HG03565 (cell line): ENCODE measurements around the gene CCDC81.
"Not testable (repeated sequence)": the region's sequence is repeated elsewhere in the genome, so short reads cannot be mapped to it uniquely, and the experiment has no call there.

Experiments
- ATAC-seq: cut with Tn5 transposase; IDR thresholded peaks from one replicate; pipeline ENCODE4 v1.9.1; 2021; ENCODE audit warnings: mild to moderate bottlenecking, moderate library complexity; ENCODE audit not compliant: unreplicated experiment

Gene CCDC81

GRCh38 chr11:86374586-86374985 is at the start of gene CCDC81:
CCDC81 (plus strand) TSS chr11:86374887; CDS start chr11:86375164, 277 bp downstream.
- no peak for ATAC-seq

DNA sequence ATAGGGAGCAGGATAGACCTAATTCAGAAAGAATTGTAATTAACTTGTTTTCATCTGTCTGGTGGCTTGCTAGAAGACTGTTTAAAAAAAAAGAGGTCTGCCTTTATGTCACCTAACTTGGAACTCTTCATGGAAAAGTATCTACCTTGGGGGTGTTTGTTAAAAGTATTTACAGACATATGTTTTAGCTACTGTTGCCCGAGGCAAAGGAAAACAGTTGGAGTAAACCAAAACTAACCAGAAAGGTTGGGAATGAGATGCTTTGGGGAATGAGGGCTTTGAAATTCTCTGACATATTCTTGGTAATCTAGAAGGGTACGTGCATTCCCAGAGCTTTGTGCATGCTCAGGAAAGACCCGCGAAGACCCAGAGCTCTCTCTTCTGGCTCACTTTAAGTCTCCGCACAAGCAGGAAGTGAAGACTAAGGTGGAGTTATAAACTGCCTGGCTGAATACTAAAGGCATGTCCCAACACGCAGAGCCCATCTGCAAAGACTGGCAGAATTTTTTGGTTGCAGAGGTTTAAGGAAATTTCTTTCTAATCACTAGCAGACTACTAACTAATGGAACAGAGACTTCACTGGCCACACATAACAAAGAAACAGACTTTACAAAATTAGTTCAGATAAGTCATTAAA is 39.4 kb upstream of the CCDC81 start:
- ATAC-seq: no peak

DNA sequence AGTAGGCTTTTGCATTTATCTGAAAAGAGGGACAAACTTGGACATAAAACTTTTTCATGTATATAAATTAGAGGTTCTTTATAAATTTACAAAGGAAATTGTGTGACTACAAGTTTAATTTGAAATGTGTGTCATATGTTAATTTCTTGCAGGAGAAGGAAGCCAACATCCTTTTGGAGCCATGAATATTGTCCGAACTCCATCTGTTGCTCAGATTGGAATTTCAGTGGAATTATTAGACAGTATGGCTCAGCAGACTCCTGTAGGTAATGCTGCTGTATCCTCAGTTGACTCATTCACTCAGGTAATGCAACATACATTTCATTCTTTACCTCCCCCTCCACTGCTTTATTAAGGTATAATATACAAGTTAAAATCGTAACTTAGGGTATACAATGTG is 37.5 kb upstream of the CCDC81 start:
- ATAC-seq: no peak

GRCh38 chr11:86341382-86341781 is 33.3 kb upstream of the CCDC81 start:
- ATAC-seq: no peak

DNA sequence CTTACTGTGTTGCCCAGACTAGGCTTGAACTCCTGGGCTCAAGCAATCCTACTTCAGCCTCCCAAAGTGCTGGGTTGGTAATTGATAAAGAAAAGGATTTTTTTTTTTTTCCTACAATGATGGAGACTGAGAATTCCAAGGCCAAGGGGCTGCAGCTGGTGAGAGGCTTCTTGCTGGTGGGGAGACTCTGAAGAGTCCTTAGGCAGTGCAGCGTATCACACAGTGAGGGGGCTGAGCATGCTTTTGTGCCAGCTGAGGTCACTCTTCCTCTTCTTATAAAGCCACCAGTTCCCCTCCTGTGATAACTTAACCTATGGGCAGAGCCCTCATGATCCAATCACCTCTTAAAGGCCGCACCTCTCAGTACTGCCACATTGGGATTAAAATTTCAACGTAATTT is 28.2 kb upstream of the CCDC81 start:
- no peak for ATAC-seq

GRCh38 chr11:86355256-86355655 is 19.4 kb upstream of the CCDC81 start:
- ATAC-seq: no peak

- ATAC-seq: not testable (repeated sequence)
Measured at GRCh38 chr11:86357412-86357811, 17.3 kb upstream of the CCDC81 start.

- ATAC-seq: no peak
Measured at GRCh38 chr11:86358720-86359119, 16.0 kb upstream of the CCDC81 start.

DNA sequence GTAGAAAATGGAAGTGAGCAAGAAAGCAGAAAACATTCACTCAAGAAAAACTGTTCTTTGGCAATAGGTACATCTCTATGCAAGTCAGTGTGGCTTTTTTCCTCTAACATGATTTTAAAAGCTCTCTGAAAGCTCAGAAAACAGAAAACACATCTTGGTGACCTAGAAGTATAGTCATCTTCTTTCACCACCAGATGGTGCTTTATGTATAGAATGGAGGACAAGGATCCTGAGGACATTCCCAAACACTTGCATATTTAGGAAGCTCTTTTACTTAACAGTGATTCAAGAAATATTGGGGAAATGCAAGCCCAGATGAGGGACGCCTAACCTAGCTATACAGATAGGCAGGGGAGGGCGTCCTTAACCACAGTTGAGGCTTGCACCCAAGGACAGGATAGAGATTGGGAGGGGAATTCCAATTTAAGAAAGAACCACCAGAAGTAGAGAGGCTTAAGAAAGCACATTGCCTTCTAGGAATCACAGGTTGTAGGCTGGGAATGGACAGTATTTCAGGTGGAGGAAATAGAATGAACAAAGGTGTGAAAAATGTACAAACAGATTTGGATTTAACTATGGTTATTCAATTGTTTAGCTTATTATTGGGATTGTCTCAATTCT is 13.8 kb upstream of the CCDC81 start:
- ATAC-seq: no peak

DNA sequence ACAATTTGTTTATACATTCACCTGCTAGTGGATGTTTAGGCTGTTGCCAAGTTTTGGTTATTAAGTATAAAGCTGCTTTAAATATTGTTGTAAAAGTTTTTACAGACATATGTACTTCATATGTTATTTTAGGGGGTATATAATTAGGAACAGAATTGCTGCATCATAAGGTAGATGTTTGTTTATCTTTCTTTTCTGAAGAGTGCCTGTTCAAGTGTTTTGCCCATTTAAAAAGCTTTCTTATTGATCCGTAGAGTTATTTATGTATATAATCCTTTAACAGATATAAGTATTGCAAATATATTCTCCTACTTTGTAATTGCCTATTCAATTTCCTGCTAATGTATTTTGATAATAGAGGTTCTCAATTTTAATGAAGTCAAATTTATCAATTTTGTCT is 11.3 kb upstream of the CCDC81 start:
- ATAC-seq: no peak

- no peak for ATAC-seq
Measured at GRCh38 chr11:86365546-86365945, 9.1 kb upstream of the CCDC81 start.

- no peak for ATAC-seq
Measured at GRCh38 chr11:86369668-86370067, 5.0 kb upstream of the CCDC81 start.

- no peak for ATAC-seq
Measured at GRCh38 chr11:86370171-86370570, 4.5 kb upstream of the CCDC81 start.

- no peak for ATAC-seq
Measured at GRCh38 chr11:86370922-86371594, 3.6 kb upstream of the CCDC81 start.

GRCh38 chr11:86372041-86372440 is 2.6 kb upstream of the CCDC81 start:
- no peak for ATAC-seq

- no peak for ATAC-seq
Measured at GRCh38 chr11:86372586-86372985, 2.1 kb upstream of the CCDC81 start.

GRCh38 chr11:86374069-86374468 is 618 bp upstream of the CCDC81 start:
- no peak for ATAC-seq

GRCh38 chr11:86377972-86378371 is 3.3 kb downstream of the CCDC81 start:
- no peak for ATAC-seq

DNA sequence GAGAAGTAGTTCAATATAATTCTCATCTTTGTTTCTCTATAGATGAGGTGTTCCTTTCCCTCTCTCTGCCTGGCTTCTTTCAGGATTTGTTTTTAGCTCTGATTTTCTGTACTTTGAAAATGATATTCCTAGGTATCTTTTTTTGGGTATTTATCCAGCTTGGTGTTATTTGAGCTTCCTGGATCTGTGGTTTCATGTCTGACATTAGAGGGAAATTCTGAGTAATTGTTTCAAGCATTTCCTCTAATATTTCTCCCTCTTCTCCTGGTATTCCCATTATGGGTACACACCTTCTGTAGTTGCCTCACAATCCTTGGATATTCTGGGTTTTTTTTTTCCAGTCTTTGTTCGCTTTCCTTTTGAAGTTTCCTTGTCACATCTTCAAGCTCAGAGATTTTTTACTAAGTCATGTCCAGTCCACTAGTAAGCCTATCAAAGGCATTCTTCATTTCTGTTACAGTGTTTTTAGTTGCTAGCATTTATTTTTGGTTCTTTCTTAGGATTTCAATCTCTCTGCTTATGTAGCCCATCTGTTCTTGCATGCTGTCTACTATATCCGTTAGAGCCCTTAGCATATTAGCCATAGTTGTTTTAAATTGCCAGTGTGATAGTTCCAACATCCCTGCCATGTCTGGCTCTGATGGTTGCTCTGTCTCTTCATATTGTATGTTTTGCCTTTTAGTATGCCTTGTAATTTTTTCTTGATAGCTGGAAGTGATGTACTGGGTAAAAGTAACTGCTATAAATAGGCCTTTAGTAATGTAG is 5.8 kb downstream of the CCDC81 start:
- no peak for ATAC-seq

DNA sequence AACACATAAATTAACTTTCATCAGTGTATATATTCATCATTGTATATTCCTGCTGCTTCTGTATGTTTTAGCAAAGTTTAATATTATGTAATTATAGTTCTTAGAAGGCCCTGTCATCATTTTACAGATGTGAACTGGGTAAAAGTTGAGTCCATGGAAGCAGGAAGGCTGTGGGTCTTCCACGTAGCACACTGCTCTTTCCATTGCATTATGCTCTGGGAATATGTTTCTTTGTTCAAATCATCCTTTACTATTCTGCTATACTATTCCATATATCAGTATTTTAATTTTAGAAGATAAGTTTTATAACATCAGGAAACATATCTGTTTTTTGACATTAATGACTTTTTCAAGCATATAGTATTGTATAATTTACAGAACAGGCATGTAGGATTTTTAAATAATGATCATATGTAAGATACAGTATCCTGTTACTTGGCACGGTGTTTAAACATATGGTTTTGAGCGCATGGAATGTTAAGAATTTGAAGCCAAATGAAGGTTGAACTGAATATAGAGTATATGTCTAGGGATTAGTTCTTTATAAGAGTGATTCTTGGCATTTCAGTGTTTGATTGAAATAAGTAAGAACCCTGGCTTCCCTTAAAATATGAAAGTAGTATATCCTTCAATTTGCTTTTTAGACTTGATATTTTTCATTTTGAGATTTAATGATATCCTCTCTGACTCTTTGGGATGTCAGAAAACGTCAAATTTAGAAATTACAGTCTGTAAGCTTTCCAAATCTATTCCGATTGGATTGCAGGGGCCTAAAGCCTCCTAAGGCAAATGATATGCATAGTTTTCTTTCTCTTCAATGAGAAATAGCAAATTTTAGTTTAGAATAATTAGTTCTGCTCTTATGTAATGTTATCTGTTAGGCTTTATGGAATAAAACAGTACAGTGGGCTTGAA is 8.6 kb downstream of the CCDC81 start:
- no peak for ATAC-seq

DNA sequence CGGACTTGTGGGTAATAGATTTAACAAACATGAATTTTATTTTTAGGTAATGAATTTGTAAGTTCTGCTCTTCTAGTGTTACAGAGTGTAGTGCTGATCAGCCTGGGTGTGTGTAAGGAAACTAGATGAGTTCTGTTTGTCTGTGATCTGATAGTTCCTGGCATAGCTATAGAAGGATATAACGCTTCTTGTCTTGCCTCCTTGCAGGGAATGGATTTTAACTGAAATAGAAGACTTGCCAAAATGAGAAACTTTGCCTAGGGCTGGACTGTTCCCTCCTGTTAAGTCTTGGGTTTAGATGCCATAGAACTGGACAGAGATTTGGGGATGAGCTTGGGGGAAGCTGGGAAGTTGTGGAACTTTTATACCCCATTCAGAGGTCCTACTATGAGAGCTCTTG is 11.6 kb downstream of the CCDC81 start:
- ATAC-seq: no peak
